BJ (cell line): ENCODE results near the gene RBM20. TPM values are rescaled to one million over a fixed set of nuclear protein-coding genes. Genes with fewer than 3 reads are reported as not detected.

Experiments used
- CTCF ChIA-PET: fragments of 350-600 bp; formaldehyde crosslinking; extraction: SDS; loops from one replicate; lab custom pipeline; 2021; ENCODE audit warnings: antibody characterized with exemption, inconsistent platforms; lab: Yijun Ruan, JAX
- POLR2A ChIA-PET: fragments of 300-600 bp; sonication (Branson Sonifier 250); formaldehyde crosslinking; extraction: SDS; loops from one replicate; lab custom pipeline; 2021; ENCODE audit warnings: antibody characterized with exemption; lab: Charles Lee
- DNase-seq: peaks from one replicate; pipeline ENCODE4 v3.0.0-alpha.2; 2011; ENCODE audit warnings: low read depth
- H3K27me3 ChIP-seq: 2 replicates; pipeline ENCODE4 v1.6.0; 2011; ENCODE audit warnings: low read length; ENCODE audit not compliant: control insufficient read depth, insufficient read depth
- H3K36me3 ChIP-seq: 2 replicates; pipeline ENCODE4 v1.5.1; 2011; ENCODE audit warnings: low read length; ENCODE audit not compliant: control insufficient read depth, insufficient read depth
- H3K4me3 ChIP-seq: 2 replicates; pipeline ENCODE4 v1.5.1; 2011; ENCODE audit warnings: low read depth, mild to moderate bottlenecking, control low read depth, low read length
- polyA plus RNA-seq: library from polyadenylated mRNA; depleted of rRNA; stranded (reverse); fragments of >200 nt; gene quantifications from 2 replicates; pipeline ENCODE4 v1.2.3, GENCODE V29; 2011
- TF ChIP-seq, protein P1 (sequence below): IDR thresholded peaks from 2 replicates; pipeline ENCODE4 v1.5.1; 2011; ENCODE audit warnings: low read depth, mild to moderate bottlenecking, control low read depth, inconsistent platforms, low read length, moderate library complexity; ENCODE audit not compliant: insufficient read depth

The RBM20 gene
- polyA plus RNA-seq, 1 experiment = not detected

DNA sequence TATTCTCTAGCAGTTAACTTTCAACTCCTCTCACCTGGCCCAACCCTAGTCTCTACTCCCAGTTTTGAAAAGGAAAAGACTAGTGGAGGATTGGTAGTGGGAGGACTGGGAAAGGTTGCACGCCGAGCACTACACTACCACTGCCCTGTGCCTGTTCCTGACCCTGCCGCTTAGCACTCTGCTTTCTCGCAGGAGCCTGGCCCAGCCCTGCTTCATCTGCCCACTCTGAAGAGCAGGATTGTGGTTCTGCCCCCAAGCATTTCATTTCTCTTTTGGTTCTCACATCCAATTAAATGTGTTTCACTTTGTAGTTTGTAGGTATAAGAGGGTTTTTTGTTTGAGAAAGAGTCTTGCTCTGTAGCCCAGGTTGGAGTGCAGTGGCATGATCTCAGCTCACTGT lies 31.5 kb upstream of the RBM20 start:
- ChIA-PET CTCF (interaction anchor here (0.9 to 2.2 kb wide), 2 partner anchors 29 to 59 kb away, joined by 3 to 8 read pairs; no protein-coding TSS in a partner anchor), POLR2A (no interaction called here)
- no peaks in the 10 kb centered on the region for H3K36me3 ChIP-seq
- peaks cover 4% of the 10 kb centered on the region for H3K27me3 ChIP-seq
- H3K4me3 ChIP-seq = no peak overlapping the region
- TF ChIP-seq, protein P1, sequence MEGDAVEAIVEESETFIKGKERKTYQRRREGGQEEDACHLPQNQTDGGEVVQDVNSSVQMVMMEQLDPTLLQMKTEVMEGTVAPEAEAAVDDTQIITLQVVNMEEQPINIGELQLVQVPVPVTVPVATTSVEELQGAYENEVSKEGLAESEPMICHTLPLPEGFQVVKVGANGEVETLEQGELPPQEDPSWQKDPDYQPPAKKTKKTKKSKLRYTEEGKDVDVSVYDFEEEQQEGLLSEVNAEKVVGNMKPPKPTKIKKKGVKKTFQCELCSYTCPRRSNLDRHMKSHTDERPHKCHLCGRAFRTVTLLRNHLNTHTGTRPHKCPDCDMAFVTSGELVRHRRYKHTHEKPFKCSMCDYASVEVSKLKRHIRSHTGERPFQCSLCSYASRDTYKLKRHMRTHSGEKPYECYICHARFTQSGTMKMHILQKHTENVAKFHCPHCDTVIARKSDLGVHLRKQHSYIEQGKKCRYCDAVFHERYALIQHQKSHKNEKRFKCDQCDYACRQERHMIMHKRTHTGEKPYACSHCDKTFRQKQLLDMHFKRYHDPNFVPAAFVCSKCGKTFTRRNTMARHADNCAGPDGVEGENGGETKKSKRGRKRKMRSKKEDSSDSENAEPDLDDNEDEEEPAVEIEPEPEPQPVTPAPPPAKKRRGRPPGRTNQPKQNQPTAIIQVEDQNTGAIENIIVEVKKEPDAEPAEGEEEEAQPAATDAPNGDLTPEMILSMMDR = no peak
- no peak for DNase-seq

DNA sequence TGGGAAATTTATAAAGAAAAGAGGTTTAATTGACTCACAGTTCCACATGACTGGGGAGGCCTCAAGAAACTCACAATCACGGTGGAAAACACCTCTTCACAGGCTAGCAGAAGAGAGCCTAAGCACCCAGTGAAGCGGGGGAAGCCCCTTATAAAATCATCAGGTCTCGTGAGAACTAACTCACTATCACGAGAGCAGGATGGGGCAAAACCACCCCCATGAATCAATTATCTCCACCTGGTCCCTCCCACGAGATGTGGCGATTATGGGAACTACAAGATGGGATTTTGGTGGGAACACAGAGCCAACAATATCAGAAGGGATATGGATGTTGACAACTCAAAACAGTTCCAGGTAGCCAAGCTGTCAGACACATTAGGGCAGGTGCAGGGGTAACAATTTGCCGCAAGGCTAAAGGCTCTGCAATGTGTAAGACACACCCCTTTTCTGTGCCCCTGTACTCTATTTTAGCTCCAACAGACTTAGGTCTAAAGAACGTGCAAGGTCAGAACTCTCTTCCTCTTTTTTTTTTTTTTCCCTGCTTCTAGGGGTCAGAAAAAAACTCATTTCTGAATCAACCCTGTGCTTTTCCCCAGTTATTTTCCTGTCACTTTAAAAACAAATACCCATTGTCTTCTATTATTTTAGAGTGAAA lies 30.7 kb upstream of the RBM20 start:
- DNase-seq = no peak
- Histone ChIP-seq H3K36me3 (no peaks in the 10 kb centered on the region), H3K4me3 (no peak overlapping the region), H3K27me3 (peaks cover 4% of the 10 kb centered on the region)
- ChIA-PET POLR2A (no interaction called here), CTCF (interaction anchor here (0.9 to 2.2 kb wide), 3 partner anchors 8 to 59 kb away, joined by 3 to 8 read pairs (median 3); no protein-coding TSS in a partner anchor)
- TF ChIP-seq, protein P1 = no peak

DNA sequence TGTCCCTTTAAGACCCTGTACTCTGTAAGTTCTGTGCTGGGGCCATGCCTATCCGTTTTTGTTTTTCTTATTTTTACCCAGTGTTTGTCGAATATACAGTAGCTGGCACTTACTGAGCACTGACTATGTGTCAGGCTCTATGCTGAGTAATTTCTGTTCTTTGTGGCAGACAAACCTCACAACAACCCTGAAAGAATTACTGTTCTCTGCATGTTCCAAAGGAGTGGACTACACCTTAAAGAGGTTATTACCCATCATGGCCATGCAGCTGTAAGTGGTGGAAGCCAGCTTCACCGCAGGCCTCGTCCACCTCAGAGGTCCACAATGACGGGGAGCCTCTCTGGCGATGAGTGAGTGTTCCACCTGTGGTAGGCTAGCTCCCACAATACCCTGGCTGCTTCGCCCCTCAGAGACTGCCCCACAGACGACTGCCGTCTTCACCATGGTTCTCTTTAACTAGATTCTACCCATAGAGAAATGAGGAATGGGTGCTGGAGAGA lies 30.1 kb upstream of the RBM20 start:
- DNase-seq = no peak
- Histone ChIP-seq H3K27me3 (peaks cover 4% of the 10 kb centered on the region), H3K4me3 (no peak overlapping the region), H3K36me3 (no peaks in the 10 kb centered on the region)
- ChIA-PET POLR2A (no interaction called here), CTCF (interaction anchor here (1.0 kb wide), 1 partner anchor 9 kb away, joined by 3 read pairs; no protein-coding TSS in a partner anchor)
- TF ChIP-seq, protein P1 = no peak

DNA sequence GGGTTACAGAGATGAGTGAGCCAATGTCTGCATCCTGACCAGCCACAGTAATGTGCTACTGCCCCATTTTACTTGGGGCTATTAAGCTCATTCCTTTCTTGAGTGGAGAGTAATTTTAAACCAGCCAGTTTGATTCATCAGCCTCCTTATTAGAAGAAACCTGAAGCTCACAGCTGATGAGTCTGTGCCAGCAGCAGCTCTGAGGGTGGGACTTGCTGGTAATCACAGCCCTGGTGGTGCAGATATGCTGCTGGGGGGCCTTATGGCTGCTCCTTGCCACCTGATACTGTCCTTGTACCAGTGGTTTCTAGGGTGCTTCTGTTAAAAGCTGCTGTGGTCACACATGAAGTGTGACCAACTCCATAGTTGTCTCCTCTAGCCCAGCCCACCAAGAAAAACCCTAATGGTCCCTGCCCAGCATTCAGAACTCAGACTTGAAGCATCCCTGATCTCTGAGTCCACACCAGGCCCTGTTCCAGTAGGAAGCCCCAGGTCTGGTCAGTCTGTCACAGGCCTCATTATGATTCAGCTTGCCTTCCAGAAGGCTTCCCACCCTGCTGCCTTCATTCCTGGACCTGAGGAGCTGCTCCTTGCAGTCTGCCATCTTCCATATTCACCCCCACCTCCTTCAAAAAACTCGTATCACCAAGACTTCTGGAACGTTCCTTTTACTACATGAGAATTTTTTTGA lies 28.9 kb upstream of the RBM20 start:
- Histone ChIP-seq H3K4me3 (no peak overlapping the region), H3K36me3 (no peaks in the 10 kb centered on the region), H3K27me3 (peaks cover 4% of the 10 kb centered on the region)
- TF ChIP-seq, protein P1 = no peak
- CTCF ChIA-PET = interaction anchor here (0.5 to 2.6 kb wide), 7 partner anchors 12 to 671 kb away, joined by 3 to 11 read pairs (median 3); no protein-coding TSS in a partner anchor
- POLR2A ChIA-PET = no interaction called here
- no peak for DNase-seq

DNA sequence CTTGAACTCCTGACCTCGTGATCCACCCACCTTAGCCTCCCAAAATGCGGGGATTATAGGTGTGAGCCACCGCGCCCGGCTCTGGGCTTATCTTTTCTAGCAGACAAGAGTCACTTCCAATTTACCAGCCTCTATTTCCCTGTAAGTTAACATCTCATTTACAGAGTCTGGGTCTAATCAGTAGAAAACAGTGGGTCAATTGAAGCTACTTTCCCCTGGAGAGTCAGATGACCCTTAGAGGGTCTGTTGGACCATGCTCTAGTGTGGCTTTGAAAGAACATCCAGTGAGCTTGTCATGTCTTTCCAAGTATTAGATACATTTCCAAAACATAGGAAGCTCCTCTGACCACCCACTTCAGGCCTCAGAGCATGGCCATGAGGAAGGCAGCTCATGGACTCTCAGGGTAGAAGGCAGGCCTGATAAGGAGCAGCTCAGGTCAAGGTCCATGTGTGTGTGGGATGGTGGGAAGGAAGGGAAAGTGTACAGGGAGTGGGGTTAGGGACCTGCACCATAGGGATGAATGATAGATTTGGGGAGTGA lies 27.6 kb upstream of the RBM20 start:
- TF ChIP-seq, protein P1 = no peak
- POLR2A ChIA-PET = no interaction called here
- Histone ChIP-seq H3K4me3 (no peak overlapping the region), H3K27me3 (peaks cover 4% of the 10 kb centered on the region), H3K36me3 (no peaks in the 10 kb centered on the region)
- CTCF ChIA-PET = interaction anchor here (1.2 to 2.6 kb wide), 2 partner anchors 10 to 55 kb away, joined by 3 to 11 read pairs; no protein-coding TSS in a partner anchor
- DNase-seq = no peak
